Colonic mucosa (tissue), 4 donors: Measurements from ENCODE around the gene DPY30. TPM values are rescaled to one million over a fixed set of nuclear protein-coding genes. Genes with fewer than 3 reads are reported as not detected.

Experiments
- DNase-seq: peaks from one replicate; pipeline ENCODE4 v3.0.0-alpha.2; 2020
- H3K27ac ChIP-seq: fragments of 200-600 bp; one replicate; pipeline ENCODE4 v1.8.0; 2021
- H3K27me3 ChIP-seq: fragments of 200-600 bp; one replicate; pipeline ENCODE4 v1.8.0; 2021
- H3K36me3 ChIP-seq: fragments of 200-600 bp; one replicate; pipeline ENCODE4 v1.8.0; 2021
- H3K4me1 ChIP-seq: fragments of 200-600 bp; one replicate; pipeline ENCODE4 v1.8.0; 2021; ENCODE audit warnings: mild to moderate bottlenecking
- H3K4me3 ChIP-seq: fragments of 200-600 bp; one replicate; pipeline ENCODE4 v1.8.0; 2021
- H3K9ac ChIP-seq, 2 donors: one replicate each; pipeline ENCODE4 v1.7.0; 2013; ENCODE audit warnings: control low read depth in 2 of 2, low read depth in 2 of 2, low read length in 2 of 2
- H3K9me3 ChIP-seq: fragments of 200-600 bp; one replicate; pipeline ENCODE4 v1.8.0; 2021
- CTCF ChIP-seq: fragments of 200-600 bp; IDR thresholded peaks from one replicate; pipeline ENCODE4 v1.8.0; 2022; ENCODE audit warnings: antibody characterized with exemption, mild to moderate bottlenecking
- intact Hi-C: fragments of 100-400 bp; cut with DNase I; formaldehyde crosslinking; loops from one replicate; pipeline ENCODE4 v1.14.1; 2022
- total RNA-seq, 2 donors: library from RNA; stranded (reverse); fragmentation: NEBNext Ultra II Directional in 1 of 2; extraction: Animal tissue kit (Norgen Biotek cat#: 25700) in 1 of 2; gene quantifications; one replicate each; pipeline ENCODE4 v1.2.1, GENCODE V29; 2021
- donor health status: healthy.
- donor health status: DM: no; HTN: no; CAD: no.
- donor health status: DM: no; HTN: no; CAD: no.

DPY30 gene
- total RNA-seq, 2 donors from 2014 or later = 57.1 to 61.8 TPM

GRCh38 chr2:31987454-31988220 is 52.0 kb downstream of the DPY30 start:
- no peak for TF ChIP-seq CTCF
- intact Hi-C loops = no loop called here
- H3K9me3 ChIP-seq = no peaks in the 10 kb centered on the region
- H3K27me3 ChIP-seq = no peaks in the 10 kb centered on the region
- H3K9ac ChIP-seq = no peak overlapping the region
- H3K4me3 ChIP-seq = no peak overlapping the region
- no peak overlapping the region for H3K27ac ChIP-seq
- H3K36me3 ChIP-seq = no peaks in the 10 kb centered on the region
- DNase-seq = no peak
- H3K4me1 ChIP-seq = no peaks in the 10 kb centered on the region

GRCh38 chr2:31986906-31987305 is 52.7 kb downstream of the DPY30 start:
- TF ChIP-seq CTCF = no peak
- Histone ChIP-seq H3K27me3 (no peaks in the 10 kb centered on the region), H3K9ac (no peak overlapping the region), H3K4me3 (no peak overlapping the region), H3K4me1 (no peaks in the 10 kb centered on the region), H3K27ac (no peak overlapping the region), H3K9me3 (no peaks in the 10 kb centered on the region), H3K36me3 (no peaks in the 10 kb centered on the region)
- no peak for DNase-seq
- intact Hi-C loops = no loop called here

- TF ChIP-seq CTCF = no peak
These were observed 55.7 kb downstream of the DPY30 start for GRCh38 chr2:31983762-31984467.

GRCh38 chr2:31980674-31981356 is 58.8 kb downstream of the DPY30 start:
- no peaks in the 10 kb centered on the region for H3K27me3 ChIP-seq
- H3K27ac ChIP-seq = no peak overlapping the region
- no peak overlapping the region for H3K9ac ChIP-seq

More at GRCh38 chr2:31983762-31984467, 55.7 kb downstream of the DPY30 start:
- H3K4me3 ChIP-seq = no peak overlapping the region
- H3K4me1 ChIP-seq = no peaks in the 10 kb centered on the region
- H3K27ac ChIP-seq = no peak overlapping the region
- DNase-seq = no peak
- no peaks in the 10 kb centered on the region for H3K9me3 ChIP-seq
- no peaks in the 10 kb centered on the region for H3K36me3 ChIP-seq
- H3K9ac ChIP-seq = no peak overlapping the region
- intact Hi-C loops = no loop called here
- H3K27me3 ChIP-seq = no peaks in the 10 kb centered on the region

More at GRCh38 chr2:31980674-31981356, 58.8 kb downstream of the DPY30 start:
- Histone ChIP-seq H3K9me3 (no peaks in the 10 kb centered on the region), H3K36me3 (no peaks in the 10 kb centered on the region), H3K4me3 (no peak overlapping the region), H3K4me1 (no peaks in the 10 kb centered on the region)
- intact Hi-C loops = no loop called here
- TF ChIP-seq CTCF = no peak
- no peak for DNase-seq
